GM12872 (cell line): ENCODE data around the gene XDH.

Source experiments
- TF ChIP-seq, protein P1 (sequence below): IDR thresholded peaks from 3 replicates; pipeline ENCODE4 v1.5.1; 2011; ENCODE audit warnings: low read depth, mild to moderate bottlenecking, low read length, moderate library complexity; ENCODE audit not compliant: insufficient read depth

The XDH gene

DNA sequence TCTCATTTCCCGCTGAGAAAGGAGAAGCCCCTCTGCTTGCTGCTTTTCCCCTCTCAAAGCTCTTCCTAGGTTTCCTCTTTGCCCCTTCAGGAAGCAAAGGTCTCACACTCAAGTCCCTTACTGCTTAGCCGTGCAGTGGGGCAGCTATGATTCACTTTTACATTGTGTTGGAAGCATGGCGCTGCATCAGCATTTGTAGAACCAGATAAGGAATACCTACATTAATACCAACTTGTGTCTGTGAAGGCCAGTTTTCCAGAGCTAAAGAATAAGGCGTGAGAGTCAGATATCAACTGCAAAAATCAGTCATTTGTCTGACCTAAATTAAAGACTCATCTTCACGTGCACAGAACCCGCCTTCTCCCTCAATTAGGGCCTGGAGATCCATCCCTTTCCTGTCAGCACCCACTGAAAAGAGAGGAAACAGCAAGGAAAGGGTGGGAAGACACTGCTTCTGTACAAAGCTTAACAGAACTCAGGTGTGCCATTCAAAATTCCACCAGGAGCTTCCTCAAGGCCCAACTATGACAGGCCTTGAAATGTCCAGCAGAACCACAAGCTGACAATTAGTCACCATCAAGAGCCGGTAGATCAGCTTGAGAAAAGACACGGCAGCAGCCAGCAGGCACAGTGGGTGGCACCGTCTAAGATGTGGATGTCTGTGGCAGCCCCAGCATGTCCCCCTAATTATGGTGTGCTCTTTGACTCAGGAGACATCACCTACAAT, 16.1 kb upstream of the XDH start:
- TF ChIP-seq, protein P1, sequence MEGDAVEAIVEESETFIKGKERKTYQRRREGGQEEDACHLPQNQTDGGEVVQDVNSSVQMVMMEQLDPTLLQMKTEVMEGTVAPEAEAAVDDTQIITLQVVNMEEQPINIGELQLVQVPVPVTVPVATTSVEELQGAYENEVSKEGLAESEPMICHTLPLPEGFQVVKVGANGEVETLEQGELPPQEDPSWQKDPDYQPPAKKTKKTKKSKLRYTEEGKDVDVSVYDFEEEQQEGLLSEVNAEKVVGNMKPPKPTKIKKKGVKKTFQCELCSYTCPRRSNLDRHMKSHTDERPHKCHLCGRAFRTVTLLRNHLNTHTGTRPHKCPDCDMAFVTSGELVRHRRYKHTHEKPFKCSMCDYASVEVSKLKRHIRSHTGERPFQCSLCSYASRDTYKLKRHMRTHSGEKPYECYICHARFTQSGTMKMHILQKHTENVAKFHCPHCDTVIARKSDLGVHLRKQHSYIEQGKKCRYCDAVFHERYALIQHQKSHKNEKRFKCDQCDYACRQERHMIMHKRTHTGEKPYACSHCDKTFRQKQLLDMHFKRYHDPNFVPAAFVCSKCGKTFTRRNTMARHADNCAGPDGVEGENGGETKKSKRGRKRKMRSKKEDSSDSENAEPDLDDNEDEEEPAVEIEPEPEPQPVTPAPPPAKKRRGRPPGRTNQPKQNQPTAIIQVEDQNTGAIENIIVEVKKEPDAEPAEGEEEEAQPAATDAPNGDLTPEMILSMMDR = no peak

DNA sequence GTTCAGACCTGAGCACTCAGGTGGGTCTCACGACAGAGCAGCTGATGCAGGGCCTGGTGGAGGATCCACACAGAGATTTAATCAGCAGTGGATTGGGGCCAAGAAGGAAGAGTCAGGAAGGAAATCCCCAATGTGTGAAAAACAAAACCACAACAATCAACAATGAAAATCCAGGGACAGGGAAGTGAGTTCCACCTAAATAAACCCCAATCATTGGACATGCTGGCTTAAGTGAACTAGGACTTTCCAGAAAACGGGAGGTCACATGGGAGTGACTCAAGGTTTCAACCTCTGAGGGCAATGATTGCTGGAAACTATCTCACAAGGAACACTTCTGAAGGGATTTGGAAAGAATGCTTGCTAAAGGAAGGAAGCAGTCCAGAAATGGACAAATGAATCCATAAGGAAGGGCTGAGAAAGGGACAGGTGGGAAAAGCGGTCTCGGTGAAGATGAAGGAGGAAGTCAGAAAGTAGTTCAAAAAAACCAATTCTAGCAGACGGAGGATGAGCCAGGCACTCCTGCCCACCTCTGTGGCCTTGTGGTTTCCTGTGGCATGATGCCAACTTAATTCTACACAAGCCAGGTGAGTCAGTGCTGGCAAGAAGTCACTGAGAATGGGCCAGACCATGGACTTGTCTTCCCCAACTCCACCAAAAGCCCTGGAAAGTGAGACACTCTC, 15.4 kb upstream of the XDH start:
- TF ChIP-seq, protein P1 = no peak

DNA sequence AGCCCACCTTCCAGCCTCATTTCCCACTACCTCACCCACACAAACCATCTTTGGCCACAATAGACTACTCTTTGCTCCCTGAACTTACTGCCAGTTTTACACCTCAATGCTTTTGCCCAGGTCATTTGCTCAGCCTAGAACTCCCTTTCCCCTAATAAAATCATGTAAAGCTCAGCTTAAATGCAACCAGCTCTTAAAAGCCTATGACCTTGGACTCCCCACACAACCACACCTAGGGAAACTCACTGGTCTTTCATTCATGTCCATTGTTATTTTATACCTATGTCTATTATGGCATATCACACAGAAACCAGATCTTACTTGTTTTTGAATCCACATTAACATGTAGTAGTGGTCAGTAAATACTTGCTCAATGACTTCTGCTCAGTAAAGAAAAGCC, 14.5 kb upstream of the XDH start:
- TF ChIP-seq, protein P1 = no peak

DNA sequence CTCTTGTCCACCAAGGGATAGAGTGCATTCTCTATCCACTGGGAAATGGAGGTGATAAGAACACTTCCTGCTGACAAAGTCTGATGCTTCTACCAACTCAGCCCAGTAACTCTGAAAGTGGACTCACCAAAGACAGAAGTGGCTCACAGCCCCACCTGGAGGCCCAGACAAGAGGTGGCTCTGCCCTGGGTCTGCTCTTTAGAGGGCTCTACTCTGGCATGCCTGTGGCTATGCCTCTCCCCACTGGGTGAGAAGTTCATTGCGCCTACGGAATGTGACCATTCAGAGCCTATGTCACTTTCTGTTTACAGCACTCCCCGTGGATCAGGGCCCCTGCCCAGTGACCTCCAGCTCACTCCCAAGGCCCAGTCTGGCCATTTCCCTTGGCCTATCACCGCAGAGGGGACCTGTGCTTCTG, 13.5 kb upstream of the XDH start:
- TF ChIP-seq, protein P1 = no peak

DNA sequence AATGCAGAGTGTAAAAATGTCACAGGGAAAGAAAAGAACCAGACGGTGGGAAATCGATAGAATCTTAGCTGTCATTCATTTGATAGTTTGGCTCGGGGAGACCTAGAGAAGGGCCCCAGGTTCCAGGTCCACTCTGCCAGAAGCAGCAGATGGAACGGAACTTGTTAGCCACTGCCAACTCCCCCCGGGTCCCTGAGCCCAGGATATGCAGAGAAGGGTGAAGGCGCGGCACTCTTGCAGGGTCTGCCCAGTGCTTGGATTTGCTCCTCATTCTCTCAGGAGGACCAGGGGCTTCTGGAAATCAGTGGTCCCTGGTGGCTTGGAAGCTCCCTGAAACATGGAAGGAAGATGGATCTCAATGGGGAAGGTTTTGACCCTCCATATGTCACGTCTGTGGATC, 11.6 kb upstream of the XDH start:
- TF ChIP-seq, protein P1 = no peak

DNA sequence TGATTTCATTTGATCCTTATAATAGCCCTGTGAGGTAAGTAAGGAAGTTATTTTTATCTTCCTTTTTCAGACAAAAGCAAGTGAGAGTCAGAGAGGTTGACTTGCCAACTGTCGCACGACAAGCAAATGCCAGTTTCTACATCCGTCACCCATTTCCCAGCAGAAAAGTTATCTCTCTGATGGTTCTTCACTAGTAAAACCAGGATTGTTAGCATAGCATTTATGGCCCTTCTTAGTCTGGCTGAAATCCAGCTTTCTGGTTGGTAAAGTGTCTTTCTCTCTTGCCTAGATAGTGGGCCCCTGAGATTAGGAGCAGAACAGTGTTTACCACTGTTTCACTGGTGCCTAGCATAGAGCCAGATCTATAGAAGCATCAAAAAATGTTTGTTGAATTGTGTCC, 7.1 kb upstream of the XDH start:
- TF ChIP-seq, protein P1 = no peak

DNA sequence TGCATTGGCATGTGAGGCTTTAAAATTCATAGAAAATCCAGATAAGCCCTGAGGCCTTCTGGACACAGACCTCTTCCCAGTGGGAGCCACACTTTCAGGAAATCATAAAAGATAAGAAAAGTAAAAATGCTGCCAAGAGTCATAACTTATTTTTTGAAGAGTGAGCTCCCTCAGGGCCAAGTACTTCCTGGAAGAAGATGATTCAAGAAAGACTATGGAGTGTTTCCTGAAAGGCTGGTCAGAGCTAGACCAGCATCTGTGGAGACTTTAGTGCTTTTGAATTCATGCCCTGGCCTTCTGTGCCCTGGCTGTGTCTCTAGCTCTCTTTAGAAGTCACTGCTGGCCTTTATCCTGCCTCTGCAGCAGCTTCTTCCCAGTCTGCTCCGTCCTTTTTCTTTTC, 6.4 kb upstream of the XDH start:
- TF ChIP-seq, protein P1 = no peak
